Adipocyte (in vitro differentiated cells): ENCODE measurements around the gene IGHMBP2.

Source experiments
- DNase-seq: peaks from one replicate; pipeline ENCODE4 v3.0.0-alpha.2; 2015; ENCODE audit warnings: low read depth
- H3K27me3 ChIP-seq: replicated peaks from 2 replicates; pipeline ENCODE4 v1.7.0; 2013; ENCODE audit warnings: mild to moderate bottlenecking, low read length, moderate library complexity; ENCODE audit not compliant: control insufficient read depth, insufficient read depth
- H3K36me3 ChIP-seq: 2 replicates; pipeline ENCODE4 v1.7.0; 2013; ENCODE audit warnings: low read length, mild to moderate bottlenecking, moderate library complexity; ENCODE audit not compliant: control insufficient read depth, insufficient read depth, severe bottlenecking
- H3K4me1 ChIP-seq: 2 replicates; pipeline ENCODE4 v1.7.0; 2013; ENCODE audit warnings: mild to moderate bottlenecking, low read length, moderate library complexity; ENCODE audit not compliant: control insufficient read depth, insufficient read depth
- H3K4me3 ChIP-seq: 2 replicates; pipeline ENCODE4 v1.7.0; 2013; ENCODE audit warnings: mild to moderate bottlenecking, low read length, moderate library complexity
- H3K9ac ChIP-seq: 2 replicates; pipeline ENCODE4 v1.7.0; 2013; ENCODE audit warnings: mild to moderate bottlenecking, low read length, moderate library complexity
- H3K9me3 ChIP-seq: 2 replicates; pipeline ENCODE4 v1.7.0; 2013; ENCODE audit warnings: mild to moderate bottlenecking, low read length, moderate library complexity; ENCODE audit not compliant: control insufficient read depth

Gene IGHMBP2

GRCh38 chr11:68960294-68961071 lies 56.8 kb downstream of the IGHMBP2 start:
- DNase-seq: no peak

DNA sequence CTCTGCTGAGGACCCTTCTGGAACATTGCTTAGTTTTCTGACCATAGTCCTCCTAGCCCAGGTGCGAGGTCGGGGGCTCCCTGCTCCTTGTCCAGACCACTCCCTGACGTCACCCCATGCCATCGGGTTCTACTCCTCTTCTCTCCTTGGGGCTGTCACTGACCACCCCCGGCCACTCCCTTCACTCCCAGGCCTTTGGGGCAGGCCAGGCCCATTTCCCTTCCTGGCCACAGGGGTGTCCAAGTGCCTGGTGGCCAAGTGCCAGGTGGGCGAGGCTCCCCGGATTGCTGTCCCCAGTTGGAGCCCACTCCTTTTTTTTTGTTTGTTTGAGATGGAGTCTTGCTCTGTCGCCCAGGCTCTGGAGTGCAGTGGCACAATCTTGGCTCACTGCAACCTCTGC lies 57.6 kb downstream of the IGHMBP2 start:
- H3K36me3 ChIP-seq: no peaks in the 10 kb centered on the region
- H3K9me3 ChIP-seq: peaks cover 4% of the 10 kb centered on the region
- DNase-seq: no peak
- H3K27me3 ChIP-seq: peaks cover 6% of the 10 kb centered on the region
- H3K4me3 ChIP-seq: no peak overlapping the region
- no peaks in the 10 kb centered on the region for H3K4me1 ChIP-seq
- no peak overlapping the region for H3K9ac ChIP-seq

More at GRCh38 chr11:68960294-68961071, 56.8 kb downstream of the IGHMBP2 start:
- Histone ChIP-seq H3K9ac (no peak overlapping the region), H3K4me1 (no peaks in the 10 kb centered on the region), H3K9me3 (peaks cover 4% of the 10 kb centered on the region), H3K4me3 (no peak overlapping the region), H3K36me3 (no peaks in the 10 kb centered on the region), H3K27me3 (peaks cover 6% of the 10 kb centered on the region)

GRCh38 chr11:68962527-68963250 lies 59.0 kb downstream of the IGHMBP2 start:
- no peak overlapping the region for H3K9ac ChIP-seq
- H3K27me3 ChIP-seq: peaks cover 17% of the 10 kb centered on the region
- H3K36me3 ChIP-seq: no peaks in the 10 kb centered on the region
- peaks cover 4% of the 10 kb centered on the region for H3K9me3 ChIP-seq
- H3K4me1 ChIP-seq: no peaks in the 10 kb centered on the region
- no peak for DNase-seq
- H3K4me3 ChIP-seq: no peak overlapping the region

DNA sequence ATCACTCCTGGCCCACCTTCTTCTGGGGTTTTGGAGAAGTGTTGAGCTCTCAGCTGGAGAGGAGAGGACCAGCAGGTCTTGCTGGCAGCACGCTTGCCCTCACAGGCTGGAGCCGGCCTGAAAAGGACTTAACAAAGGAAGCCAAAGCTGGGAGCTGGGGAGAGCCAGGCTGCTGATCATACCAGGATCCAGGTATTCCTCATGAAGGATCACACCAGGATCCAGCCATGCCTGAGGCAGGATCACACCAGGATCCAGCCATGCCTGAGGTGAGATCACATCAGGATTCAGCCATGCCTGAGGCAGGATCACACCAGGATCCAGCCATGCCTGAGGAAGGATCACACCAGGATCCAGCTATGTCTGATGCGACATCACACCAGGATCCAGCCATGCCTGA lies 60.1 kb downstream of the IGHMBP2 start:
- DNase-seq: no peak
- Histone ChIP-seq H3K9me3 (peaks cover 4% of the 10 kb centered on the region), H3K27me3 (peaks cover 28% of the 10 kb centered on the region), H3K4me1 (no peaks in the 10 kb centered on the region), H3K36me3 (no peaks in the 10 kb centered on the region), H3K4me3 (no peak overlapping the region), H3K9ac (no peak overlapping the region)

DNA sequence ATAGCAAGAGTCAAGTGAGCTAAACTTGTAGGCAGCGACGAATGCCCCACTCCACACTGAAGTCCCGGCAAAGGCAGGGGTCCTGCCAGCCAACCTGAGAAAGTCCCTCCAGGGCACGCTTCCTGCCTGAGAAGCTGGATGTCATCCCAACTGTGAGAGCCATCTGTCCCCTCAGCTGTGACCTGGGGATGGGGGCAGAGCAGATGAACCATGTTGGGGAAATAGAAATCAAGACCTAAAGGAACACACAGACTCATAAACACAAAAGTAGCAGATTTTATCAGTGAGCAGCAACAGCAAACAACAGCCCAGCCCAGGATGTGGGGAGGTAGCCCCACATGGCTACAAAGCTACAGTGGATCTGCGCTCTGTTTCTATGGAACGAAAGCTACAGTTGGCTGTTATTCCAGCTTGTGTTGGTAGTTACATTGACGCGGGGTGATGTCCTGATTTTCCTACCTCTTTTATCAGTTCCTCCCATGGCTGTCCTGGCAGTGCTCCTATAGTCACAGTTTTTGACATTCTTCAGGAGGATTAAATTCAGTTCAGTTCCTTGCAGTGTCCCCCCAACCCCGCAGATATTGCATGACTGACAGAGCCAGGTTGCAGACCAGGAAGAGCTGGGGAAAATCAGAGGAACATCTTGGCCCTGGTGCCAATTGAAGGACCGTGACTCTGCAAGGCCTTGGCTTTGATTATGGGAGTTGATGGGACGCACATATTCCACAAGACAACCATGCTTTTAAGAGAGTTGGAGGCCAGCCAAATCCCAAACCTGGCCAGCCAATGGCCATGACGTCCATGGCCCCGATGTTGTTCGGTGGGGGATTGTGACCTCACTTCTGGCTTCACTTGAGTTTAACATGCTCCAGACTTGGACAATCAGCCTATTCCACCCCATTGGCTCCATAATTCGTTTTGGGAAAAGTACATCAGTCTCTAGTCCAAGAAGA lies 62.5 kb downstream of the IGHMBP2 start:
- Histone ChIP-seq H3K36me3 (no peaks in the 10 kb centered on the region), H3K4me1 (no peaks in the 10 kb centered on the region), H3K9ac (no peak overlapping the region), H3K27me3 (peaks cover 41% of the 10 kb centered on the region), H3K9me3 (peaks cover 4% of the 10 kb centered on the region), H3K4me3 (no peak overlapping the region)
- DNase-seq: no peak

GRCh38 chr11:68966894-68967780 lies 63.4 kb downstream of the IGHMBP2 start:
- no peak for DNase-seq
- Histone ChIP-seq H3K27me3 (peaks cover 46% of the 10 kb centered on the region), H3K36me3 (no peaks in the 10 kb centered on the region), H3K9me3 (peaks cover 4% of the 10 kb centered on the region), H3K9ac (no peak overlapping the region), H3K4me1 (no peaks in the 10 kb centered on the region), H3K4me3 (no peak overlapping the region)

DNA sequence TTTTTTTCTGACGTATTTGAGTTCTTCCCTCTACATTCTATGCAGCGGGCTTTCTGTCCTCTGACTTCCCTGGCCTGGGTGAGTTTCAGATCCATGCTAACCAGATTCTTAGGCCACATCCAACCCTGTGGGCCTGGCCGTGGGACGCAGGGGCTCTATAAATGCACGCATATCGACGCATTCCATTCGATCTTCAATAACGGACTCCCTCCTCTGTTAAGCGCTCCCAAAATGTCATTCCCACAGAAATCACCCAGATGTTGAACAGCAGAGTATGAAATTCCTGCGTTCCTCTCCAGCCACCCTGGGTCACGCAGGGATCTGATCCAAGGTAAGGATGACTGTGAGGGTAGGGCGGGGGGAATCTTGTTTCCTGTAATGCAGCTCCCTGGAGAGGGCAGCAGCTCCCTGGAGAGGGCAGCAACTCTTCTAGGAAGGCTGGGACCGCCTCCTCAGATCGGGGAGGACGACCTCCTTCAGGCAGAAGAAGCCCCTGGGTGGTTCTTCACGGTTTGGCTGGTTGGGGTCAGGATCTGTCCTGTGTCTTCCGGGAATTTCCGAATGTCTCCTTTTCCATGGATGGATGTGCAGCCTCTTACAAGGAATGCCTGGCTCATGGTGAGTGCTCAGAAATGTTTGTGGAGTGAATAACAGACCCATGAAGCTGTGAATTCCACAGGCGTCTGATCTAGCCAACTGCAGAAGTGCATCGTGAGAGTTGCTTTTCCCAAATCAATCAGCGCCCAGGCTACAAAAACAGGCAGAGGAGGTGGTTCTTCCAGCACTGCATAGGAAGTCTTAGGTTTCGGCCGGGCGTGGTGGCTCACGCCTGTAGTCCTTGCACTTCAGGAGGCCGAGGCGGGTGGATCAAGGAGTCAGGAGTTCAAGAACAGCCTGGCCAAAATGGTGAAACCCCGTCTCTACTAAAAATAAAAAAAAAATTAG lies 64.9 kb downstream of the IGHMBP2 start:
- DNase-seq: no peak

GRCh38 chr11:68969386-68969785 lies 65.7 kb downstream of the IGHMBP2 start:
- H3K27me3 ChIP-seq: peaks cover 58% of the 10 kb centered on the region

More for the DNA sequence above, 64.9 kb downstream of the IGHMBP2 start:
- H3K36me3 ChIP-seq: no peaks in the 10 kb centered on the region
- peaks cover 4% of the 10 kb centered on the region for H3K9me3 ChIP-seq
- H3K4me1 ChIP-seq: no peaks in the 10 kb centered on the region
- H3K27me3 ChIP-seq: peaks cover 56% of the 10 kb centered on the region
- no peak overlapping the region for H3K9ac ChIP-seq
- no peak overlapping the region for H3K4me3 ChIP-seq

GRCh38 chr11:68970921-68971636 lies 67.4 kb downstream of the IGHMBP2 start:
- no peak overlapping the region for H3K4me3 ChIP-seq
- H3K27me3 ChIP-seq: peaks cover 52% of the 10 kb centered on the region
- H3K9ac ChIP-seq: no peak overlapping the region
- H3K36me3 ChIP-seq: no peaks in the 10 kb centered on the region
- H3K4me1 ChIP-seq: peaks cover 2% of the 10 kb centered on the region
- no peak for DNase-seq
- H3K9me3 ChIP-seq: no peaks in the 10 kb centered on the region

More at GRCh38 chr11:68969386-68969785, 65.7 kb downstream of the IGHMBP2 start:
- H3K4me3 ChIP-seq: no peak overlapping the region
- H3K36me3 ChIP-seq: no peaks in the 10 kb centered on the region
- H3K9ac ChIP-seq: no peak overlapping the region
- DNase-seq: no peak
- H3K4me1 ChIP-seq: no peaks in the 10 kb centered on the region
- H3K9me3 ChIP-seq: no peaks in the 10 kb centered on the region
